ENCODE measurements around the gene ACSL1.

DNA sequence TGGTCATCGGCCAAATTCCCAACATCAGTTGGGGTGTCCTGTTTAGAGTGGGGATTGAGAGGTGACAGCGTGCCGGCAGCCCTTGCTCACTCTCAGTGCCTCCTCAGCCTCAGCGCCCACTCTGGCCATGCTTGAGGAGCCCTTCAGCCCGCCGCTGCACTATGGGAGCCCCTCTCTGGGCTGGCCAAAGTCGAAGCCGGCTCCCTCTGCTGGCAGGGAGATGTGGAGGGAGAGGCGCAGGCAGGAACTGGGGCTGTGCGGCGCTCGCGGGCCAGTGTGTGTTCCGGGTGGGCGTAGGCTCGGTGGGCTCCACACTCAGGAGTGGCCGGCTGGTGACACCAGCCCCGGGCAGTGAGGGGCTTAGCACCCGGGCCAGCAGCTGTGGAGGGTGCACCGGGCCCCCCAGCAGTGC is 84.8 kb downstream of the ACSL1 start:
- TF ChIP-seq, protein P1, sequence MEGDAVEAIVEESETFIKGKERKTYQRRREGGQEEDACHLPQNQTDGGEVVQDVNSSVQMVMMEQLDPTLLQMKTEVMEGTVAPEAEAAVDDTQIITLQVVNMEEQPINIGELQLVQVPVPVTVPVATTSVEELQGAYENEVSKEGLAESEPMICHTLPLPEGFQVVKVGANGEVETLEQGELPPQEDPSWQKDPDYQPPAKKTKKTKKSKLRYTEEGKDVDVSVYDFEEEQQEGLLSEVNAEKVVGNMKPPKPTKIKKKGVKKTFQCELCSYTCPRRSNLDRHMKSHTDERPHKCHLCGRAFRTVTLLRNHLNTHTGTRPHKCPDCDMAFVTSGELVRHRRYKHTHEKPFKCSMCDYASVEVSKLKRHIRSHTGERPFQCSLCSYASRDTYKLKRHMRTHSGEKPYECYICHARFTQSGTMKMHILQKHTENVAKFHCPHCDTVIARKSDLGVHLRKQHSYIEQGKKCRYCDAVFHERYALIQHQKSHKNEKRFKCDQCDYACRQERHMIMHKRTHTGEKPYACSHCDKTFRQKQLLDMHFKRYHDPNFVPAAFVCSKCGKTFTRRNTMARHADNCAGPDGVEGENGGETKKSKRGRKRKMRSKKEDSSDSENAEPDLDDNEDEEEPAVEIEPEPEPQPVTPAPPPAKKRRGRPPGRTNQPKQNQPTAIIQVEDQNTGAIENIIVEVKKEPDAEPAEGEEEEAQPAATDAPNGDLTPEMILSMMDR (IDR thresholded peaks at IDR 0.05 in 2 of 3, conservative IDR thresholded peaks at IDR 0.05 in 1 of 3; ENCODE audit: borderline replicate concordance in 1 of 3, insufficient read depth in 1 of 3, low read depth in 2 of 3, low read length in 2 of 3), result no peak
- TF ChIP-seq EZH2 (IDR thresholded peaks at IDR 0.05), result no peak
- TF ChIP-seq ZNF274 (IDR thresholded peaks at IDR 0.05; ENCODE audit: low read depth, low read length), result no peak
- no peak for TF ChIP-seq SRF (IDR thresholded peaks at IDR 0.05; ENCODE audit: low read depth)
- TF ChIP-seq POLR2AphosphoS5 (IDR thresholded peaks at IDR 0.05; ENCODE audit: low read depth, low read length), result no peak
- no peak for TF ChIP-seq POLR2A (IDR thresholded peaks at IDR 0.05; ENCODE audit: borderline replicate concordance, extremely low read depth, insufficient read depth, insufficient read length)
- no peak for TF ChIP-seq YY1 (IDR thresholded peaks at IDR 0.05; ENCODE audit: extremely low read depth, insufficient replicate concordance, low read depth, low read length)
- no peak for TF ChIP-seq JUND (IDR thresholded peaks at IDR 0.05)
- TF ChIP-seq, protein P2, sequence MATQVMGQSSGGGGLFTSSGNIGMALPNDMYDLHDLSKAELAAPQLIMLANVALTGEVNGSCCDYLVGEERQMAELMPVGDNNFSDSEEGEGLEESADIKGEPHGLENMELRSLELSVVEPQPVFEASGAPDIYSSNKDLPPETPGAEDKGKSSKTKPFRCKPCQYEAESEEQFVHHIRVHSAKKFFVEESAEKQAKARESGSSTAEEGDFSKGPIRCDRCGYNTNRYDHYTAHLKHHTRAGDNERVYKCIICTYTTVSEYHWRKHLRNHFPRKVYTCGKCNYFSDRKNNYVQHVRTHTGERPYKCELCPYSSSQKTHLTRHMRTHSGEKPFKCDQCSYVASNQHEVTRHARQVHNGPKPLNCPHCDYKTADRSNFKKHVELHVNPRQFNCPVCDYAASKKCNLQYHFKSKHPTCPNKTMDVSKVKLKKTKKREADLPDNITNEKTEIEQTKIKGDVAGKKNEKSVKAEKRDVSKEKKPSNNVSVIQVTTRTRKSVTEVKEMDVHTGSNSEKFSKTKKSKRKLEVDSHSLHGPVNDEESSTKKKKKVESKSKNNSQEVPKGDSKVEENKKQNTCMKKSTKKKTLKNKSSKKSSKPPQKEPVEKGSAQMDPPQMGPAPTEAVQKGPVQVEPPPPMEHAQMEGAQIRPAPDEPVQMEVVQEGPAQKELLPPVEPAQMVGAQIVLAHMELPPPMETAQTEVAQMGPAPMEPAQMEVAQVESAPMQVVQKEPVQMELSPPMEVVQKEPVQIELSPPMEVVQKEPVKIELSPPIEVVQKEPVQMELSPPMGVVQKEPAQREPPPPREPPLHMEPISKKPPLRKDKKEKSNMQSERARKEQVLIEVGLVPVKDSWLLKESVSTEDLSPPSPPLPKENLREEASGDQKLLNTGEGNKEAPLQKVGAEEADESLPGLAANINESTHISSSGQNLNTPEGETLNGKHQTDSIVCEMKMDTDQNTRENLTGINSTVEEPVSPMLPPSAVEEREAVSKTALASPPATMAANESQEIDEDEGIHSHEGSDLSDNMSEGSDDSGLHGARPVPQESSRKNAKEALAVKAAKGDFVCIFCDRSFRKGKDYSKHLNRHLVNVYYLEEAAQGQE (IDR thresholded peaks at IDR 0.05; ENCODE audit: low read depth), result no peak
- TF ChIP-seq, protein P3, sequence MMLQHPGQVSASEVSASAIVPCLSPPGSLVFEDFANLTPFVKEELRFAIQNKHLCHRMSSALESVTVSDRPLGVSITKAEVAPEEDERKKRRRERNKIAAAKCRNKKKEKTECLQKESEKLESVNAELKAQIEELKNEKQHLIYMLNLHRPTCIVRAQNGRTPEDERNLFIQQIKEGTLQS (IDR thresholded peaks at IDR 0.05), result no peak
- no peak for TF ChIP-seq SP1 (IDR thresholded peaks at IDR 0.05; ENCODE audit: low read depth)
- TF ChIP-seq CBX3 (IDR thresholded peaks at IDR 0.05; ENCODE audit: low read depth), result no peak
- TF ChIP-seq EZH2phosphoT487 (IDR thresholded peaks at IDR 0.05; ENCODE audit: borderline replicate concordance), result no peak
